ENCODE measurements around the gene ABCB4.
A peak's percentile ranks its signal among the peaks of the same experiment; 100 is the strongest.
"Not testable (repeated sequence)": the region's sequence is repeated elsewhere in the genome, so short reads cannot be mapped to it uniquely, and the experiment has no call there.

The ABCB4 gene

DNA sequence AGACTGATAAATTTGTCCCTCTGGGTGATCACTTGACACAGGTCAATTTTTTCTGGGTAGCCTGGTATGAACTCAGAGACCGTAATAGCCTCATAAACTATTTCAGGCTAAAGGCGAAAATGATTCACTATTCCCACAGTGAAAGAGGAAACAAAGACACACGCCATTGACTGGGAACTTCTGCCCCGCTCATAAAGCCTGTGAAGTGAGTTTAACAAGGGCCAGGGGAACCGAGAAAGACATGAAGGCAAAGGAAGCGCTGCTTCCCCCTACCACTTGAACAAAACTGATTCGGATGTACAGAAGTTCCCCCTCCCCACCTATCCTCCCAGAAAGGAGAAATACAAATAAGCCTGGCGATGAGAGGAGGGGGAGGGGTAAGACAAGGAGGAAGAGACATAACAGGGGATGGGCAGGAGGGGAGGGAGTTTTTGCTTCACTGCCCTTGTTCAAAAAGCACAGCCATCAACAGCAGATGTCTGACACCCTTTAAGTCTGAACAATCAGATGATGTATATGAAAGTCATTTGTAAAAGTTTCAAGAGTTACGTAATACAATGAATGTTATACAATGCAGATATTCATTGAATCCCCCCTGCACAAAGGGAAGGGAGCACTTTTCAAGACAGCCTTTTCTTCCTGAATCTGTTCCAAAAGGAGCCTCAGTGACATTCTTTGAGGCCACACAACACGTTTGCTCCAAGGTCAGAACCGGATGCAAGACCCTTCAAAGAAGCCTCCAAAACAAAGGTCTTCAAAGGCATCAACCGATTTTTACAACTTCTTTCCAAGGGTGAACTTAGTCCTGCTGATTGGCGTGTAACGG, 734 bp downstream of the ABCB4 start:
- DNase-seq (ENCODE audit: low spot score) = peak; percentile 22

DNA sequence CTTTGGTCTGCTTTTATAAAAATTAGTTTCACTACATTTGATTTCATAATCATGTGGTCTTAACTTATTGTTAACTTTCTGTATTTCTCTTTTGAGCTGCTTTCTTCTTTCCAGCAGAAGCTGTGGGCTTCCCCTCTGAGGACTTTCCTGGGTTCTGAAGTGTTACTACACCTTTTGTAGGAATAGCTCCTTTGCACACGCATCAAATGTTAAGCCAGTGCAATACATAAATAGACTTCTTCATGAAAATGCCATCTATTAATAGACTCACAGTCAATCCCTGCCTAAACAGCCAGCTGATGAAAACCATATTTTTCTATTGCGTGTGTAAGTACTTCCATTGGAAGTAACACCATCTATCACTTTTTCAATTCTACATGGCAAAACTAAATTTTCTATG, 1.5 kb downstream of the ABCB4 start:
- no peak for DNase-seq (ENCODE audit: low spot score)

DNA sequence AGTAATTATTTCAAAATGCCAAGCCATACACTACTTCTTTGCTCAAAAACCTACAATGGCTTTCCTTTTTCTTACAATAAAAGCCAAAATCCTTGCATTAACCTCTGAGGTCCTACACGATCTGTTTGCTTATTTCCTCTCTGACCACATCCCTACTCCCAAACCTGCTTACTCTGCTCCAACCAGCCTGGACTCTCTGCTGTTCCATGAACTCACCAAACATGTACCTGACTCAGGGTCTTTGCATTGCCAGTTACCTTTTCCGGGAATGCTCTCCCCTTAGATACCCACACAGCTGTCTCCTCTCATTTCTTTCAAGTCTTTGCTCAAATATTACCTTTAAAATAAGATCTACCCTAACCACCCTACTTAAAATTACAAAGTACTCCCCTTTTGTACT, 2.3 kb downstream of the ABCB4 start:
- DNase-seq (ENCODE audit: low spot score) = no peak

DNA sequence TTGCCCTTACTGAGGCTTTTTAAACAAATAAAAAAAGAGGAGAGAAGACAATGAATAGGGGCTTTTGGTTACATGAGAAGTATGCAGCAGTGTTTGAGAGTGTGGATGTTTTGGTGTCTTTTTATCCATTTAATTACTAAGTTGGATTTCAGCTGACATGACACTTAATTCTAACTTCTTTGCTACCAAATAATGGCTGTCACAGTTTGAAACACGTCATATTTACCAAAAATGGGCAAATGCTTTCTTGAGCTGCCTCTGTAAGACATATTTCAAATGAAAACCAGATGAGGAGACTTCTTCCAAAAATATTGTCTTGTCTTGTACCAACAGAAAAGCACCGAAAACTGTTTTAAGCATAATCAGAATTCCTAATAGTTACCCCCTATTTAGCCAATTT, 4.0 kb downstream of the ABCB4 start:
- no peak for DNase-seq (ENCODE audit: low spot score)

DNA sequence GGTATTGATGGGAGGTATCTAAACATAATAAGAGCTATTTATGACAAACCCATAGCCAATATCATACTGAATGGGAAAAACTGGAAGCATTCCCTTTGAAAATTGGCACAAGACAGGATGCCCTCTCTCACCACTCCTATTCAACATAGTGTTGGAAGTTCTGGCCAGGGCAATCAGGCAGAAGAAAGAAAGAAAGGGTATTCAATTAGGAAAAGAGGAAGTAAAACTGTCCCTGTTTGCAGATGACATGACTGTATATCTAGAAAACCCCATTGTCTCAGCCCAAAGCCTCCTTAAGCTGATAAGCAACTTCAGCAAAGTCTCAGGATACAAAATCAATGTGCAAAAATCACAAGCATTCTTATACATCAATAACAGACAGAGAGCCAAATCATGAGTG, 6.3 kb downstream of the ABCB4 start:
- not testable (repeated sequence) for DNase-seq (ENCODE audit: low spot score)

DNA sequence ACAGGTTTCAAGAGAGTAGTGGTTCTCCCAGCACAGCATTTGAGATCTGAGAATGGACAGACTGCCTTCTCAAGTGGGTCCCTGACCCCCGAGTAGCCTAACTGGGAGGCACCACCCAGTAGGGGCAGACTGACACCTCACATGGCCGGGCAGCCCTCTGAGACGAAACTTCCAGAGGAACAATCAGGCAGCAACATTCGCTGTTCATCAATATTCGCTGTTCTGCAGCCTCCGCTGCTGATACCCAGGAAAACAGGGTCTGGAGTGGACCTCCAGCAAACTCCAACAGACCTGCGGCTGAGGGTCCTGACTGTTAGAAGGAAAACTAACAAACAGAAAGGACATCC, 10.0 kb downstream of the ABCB4 start:
- not testable (repeated sequence) for DNase-seq (ENCODE audit: low spot score)

DNA sequence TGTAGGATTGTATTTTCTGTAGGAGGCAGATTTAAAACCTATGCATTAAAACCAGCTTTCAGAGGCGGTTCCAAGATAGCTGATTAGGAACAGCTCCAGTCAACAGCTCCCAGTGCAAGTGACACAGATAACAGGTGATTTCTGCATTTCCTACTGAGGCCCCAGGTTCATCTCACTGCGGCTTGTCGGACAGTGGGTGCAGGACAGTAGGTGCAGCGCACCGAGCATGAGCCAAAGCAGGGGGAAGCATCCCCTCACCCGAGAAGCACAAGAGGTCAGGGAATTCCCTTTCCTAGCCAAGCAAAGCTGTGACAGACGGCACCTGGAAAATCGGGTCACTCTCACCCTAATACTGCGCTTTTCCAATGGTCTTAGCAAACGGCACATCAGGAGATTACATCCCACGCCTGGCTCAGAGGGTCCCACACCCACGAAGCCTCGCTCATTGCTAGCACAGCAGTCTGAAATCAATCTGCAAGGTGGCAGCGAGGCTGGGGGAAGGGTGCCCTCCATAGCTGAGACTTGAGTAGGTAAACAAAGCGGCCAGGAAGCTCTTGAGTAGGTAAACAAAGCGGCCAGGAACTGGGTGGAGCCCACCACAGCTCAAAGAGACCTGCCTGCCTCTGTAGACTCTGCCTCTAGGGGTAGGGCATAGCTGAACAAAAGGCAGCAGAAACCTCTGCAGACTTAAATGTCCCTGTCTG, 10.5 kb downstream of the ABCB4 start:
- DNase-seq (ENCODE audit: low spot score) = not testable (repeated sequence)

DNA sequence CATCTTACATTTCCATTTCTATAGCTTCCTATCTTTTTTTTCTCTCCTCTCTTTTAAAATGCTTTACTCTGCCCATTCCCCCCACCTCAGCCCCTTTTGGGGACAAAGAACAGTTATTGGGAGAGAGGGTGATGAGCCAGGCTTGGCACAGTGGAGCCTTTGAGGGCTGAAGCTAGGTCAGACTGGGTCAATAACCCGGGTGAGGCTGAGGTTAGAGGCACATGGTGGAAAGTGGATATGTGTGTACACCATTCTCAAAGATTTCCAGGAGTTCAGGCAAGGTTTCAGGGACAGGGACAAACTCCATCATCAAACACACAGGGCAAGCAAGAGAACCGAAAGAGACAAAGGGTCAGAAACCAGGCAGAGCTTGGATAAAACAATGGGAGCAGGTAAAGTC, 11.5 kb downstream of the ABCB4 start:
- DNase-seq (ENCODE audit: low spot score) = peak; percentile 39

DNA sequence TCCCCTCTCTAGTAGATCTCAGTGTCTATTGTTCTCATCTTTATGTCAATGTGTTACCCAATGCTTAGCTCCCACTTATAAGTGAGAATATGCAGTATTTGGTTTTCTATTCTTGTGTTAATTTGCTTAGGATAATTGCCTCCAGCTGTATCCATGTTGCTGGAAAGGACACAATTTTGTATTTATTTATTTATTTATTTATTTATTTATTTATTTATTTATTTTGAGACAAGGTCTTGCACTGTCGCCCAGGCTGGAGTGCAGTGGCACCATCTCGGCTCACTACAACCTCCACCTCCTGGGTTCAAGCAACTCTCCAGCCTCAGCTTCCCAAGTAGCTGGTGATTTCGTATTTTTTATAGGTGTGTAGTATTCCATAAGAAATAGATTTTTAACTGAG, 15.0 kb downstream of the ABCB4 start:
- not testable (repeated sequence) for DNase-seq (ENCODE audit: low spot score)

DNA sequence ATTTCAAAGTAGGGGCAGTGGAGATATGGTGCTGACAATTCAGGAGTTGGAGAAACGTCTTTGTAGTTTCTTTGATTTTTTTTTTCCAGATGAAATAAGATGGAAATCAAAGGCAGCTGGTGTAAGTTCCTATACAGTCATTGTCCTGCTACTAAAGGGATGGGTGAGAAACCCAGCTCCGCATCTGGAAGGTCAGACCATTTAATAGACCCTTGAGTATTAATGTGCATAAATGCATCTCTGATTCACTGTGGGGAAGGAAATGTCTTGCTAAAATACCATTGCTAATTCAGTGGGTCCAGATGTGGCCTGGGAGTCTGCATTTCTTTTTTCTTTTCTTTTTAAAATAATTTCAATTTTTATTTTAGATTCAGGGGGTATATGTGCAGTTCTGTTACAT, 15.5 kb downstream of the ABCB4 start:
- no peak for DNase-seq (ENCODE audit: low spot score)

DNA sequence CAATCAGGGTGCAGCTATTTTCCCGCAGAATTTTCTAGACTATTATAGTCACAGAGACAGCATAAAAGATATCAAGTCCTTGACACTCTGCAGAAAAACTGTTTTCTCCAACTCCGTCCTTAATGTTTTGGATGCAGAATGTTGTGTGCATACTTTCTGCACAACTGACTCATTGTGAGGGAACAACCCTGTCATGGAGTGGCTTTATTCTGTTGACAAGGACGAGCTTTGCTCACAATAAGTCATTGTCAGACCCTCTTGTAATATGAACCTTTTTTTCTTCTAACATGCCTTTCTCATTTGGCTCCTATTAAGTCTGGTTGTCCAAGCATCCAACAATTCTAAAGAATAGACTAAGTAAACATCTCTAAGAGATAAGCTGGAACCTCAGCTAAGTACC, 17.3 kb downstream of the ABCB4 start:
- no peak for DNase-seq (ENCODE audit: low spot score)

DNA sequence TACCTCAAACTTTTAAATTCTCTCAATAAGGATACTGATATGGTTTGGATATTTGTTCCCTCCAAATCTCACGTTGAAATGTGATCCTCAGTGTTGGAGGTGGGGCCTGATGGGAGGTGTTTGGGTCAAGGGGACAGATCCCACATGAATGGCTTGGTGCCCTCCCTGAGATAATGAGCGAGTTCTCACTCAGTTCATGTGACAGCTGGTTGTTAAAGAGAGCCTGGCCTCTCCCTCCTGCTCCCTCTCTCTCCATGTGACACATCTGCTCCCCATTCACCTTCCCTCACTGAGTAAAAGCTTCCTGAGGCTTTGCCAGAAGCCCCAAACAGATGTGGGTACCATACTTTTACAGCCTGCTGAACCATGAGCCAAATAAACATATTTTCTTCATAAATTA, 19.2 kb downstream of the ABCB4 start:
- DNase-seq (ENCODE audit: low spot score) = no peak

DNA sequence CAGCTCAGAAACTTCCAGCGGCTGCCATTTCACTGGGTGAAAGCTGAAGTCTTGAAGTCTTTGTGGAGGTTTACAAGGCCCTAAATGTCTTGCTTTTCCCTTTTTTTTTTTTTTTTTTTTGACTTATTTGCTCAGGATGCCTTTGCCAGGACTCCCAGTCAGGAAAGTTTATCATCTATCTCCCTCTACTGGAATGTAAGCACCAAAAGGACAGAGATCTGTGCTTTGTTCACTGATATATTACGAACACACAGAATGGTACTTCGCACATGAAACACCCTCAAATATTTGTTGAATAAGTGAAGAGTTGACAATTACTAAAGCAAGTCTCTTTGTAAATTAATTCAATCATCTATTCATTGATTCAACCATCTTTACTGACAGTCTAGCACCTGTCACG, 23.2 kb downstream of the ABCB4 start:
- no peak for DNase-seq (ENCODE audit: low spot score)

DNA sequence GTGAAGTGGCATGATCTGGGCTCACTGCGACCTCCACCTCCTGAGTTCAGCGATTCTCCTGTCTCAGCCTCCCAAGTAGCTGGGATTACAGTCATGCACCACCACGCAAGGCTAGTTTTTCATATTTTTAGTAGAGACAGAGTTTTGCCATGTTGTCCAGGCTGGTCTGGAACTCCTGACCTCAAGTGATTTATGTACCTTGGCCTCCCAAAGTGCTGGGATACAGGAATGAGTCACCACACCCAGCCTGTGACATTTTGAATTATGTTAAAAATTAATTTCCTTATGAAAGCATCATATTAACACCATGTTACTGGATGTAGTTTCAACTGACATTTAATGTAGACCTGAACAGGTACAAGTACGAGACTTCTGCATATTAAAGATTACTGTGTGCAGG, 24.3 kb downstream of the ABCB4 start:
- no peak for DNase-seq (ENCODE audit: low spot score)

DNA sequence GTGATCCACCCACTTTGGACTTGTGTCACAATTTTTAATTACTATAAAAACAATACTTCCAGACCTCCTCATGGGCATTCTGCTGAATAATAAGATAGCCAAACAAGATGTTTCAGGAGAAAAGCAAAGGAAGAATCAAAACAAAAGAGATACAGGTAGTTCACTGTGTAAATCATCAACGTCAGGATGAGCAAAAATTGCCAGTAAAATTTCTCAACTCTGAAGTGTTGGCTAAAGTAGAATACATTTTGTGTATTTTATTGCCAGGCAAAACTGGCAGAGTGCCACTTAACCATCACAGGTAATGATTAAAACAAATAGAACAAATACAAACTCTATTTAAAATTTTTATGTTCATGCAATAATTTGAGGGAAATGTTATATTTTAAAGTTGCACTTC, 24.8 kb downstream of the ABCB4 start:
- no peak for DNase-seq (ENCODE audit: low spot score)

DNA sequence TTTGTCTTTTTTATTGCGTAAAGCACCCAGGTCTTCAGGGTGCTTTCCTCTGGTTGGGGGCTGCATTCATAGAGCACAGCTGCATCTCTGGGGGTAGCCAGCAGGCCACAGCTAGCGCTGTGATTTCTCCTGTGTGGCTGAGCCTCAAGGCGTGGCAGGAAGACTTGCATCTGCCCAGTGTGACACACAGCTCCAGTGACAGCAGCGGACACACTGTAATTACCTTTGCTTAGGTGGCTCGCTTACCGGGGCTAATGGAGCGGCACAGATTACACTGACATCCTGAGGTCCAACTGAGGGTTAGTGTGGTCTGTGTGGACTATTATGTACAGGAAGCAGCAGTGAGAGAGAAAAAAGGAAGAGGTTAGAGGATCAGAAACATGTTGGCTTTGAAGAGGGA, 27.1 kb downstream of the ABCB4 start:
- DNase-seq (ENCODE audit: low spot score) = no peak

DNA sequence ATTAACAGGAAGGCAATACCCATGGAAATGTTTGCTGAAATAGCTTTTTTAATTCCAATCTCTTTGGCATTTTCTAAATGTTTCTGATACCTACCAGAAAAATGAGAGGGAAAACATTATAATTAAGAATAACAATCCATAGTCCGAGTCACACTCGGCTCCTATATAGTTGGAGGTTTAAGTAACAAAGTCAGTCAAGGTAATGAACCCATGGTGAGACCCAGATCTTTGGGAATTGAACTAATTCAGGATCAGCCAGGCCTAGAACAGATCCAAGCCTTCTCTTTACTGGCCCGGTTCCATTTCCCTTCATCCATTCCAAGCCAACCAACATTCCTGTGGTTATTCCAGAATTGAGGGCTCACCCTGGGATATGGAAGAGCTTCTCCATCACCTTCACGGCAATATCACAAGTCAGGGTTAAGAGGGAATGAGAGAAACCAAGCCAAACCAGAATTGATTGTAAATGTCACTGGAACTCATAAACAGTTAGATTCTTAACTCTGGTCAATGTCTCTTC, 28.3 kb downstream of the ABCB4 start:
- DNase-seq (ENCODE audit: low spot score) = no peak

DNA sequence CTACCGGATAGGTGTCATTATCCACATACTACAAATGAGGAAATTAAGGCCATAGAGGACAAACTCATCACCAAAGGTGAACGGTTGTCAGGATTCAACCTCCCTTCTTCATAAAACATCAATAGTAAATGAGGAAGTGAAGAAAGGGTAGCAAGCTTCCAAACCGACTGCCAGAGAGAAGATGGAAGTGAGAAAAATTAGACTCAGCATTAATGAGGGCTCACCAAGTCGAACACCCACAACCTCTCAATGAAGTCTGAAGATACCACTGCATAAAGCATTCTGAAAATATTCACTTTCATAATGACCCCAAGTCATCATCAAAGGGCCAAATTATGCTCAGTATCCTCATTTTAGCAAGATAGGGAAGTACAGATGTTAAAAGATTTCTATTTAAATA, 29.6 kb downstream of the ABCB4 start:
- DNase-seq (ENCODE audit: low spot score) = no peak

DNA sequence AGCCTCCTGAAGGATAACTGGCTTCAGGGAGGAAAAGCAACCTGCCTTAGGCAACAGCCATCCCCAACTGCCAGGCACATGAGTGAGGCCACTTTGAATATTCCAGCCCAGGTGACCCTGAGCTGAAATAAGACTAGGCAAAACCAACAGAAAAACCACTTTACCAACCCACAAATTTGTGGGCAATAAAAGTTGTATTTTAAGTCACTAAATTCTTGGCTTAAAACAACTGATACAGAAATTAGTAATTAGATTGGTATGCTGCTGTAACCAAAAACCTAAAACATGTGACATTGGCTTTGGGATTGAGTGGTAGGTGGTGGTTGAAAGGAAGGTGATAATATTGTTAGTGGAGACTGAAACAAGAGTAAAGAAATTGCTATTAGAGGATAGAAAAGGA, 39.9 kb downstream of the ABCB4 start:
- no peak for DNase-seq (ENCODE audit: low spot score)

DNA sequence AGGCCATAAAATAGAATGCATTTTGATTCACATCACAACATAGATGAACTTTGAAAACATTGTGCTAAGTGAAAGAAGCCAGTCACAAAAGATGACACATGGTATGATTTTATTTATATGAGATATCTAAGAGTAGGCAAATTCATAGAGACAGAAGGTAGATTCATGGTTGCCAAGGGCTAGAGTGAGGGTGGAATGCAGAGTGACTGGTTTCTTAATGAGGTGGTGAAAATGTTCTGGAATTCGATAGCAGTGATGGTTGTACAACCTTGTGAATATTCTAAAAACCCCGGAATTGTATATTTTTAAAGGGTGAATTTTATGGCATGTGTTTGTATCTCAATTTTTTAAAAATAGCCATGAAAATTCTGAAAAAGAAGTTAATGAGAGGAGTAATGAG, 42.9 kb downstream of the ABCB4 start:
- DNase-seq (ENCODE audit: low spot score) = no peak

DNA sequence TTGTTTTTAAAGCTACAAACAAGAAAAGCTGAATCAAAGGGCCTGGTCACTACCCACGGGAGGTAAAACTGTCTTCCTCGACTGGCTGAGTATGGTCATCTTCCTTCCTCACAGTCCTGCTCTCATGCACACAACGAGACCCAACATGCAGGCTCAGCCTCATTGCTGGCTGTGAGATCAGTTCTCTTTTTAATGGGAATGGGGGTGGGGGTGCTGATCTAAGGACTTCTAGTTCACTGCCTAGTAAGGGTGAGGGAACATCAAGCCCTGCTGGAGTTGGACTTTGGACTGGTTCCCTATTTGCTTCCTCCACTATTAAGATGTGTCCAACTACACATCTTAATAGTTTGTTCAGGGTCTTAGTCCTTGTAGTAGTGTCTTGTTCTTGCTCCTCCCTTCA, 48.2 kb downstream of the ABCB4 start:
- DNase-seq (ENCODE audit: low spot score) = no peak

DNA sequence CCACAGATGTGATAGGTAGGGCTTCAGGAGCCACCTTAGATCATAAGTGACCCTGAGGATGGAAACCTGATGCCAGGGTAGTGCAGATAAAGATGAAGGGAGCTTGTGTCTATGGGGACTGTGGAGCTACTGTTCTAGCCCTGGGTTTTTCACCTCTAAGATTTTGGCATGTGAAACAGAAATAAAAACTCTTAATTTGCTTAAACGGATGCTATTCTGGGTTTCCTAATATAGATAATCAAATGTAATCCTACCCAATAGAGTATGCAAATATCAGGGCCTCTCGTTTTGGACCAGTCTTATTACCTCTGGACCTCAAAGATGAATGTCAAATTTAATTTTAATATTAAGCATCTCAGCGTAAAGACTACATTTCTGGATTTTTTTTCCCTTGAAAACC, 49.3 kb downstream of the ABCB4 start:
- DNase-seq (ENCODE audit: low spot score) = no peak

DNA sequence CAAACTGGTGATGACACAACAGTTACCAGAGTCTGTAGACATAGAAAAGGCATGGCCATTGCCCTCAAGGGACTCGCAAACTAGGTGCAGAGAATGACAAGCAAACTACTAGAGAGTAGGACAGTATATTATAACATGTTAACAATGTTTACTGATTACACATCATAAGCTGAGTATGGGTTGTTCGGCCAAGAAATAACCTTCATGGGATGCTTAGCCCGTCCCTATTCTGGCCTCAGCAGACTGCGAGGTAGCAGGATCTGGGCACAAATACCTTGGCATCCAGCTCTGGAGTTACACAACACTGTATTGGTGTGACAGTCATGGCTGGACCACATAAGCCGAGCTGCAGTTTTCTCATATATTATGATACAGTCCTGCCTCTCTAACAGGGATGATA, 51.4 kb downstream of the ABCB4 start:
- no peak for DNase-seq (ENCODE audit: low spot score)

DNA sequence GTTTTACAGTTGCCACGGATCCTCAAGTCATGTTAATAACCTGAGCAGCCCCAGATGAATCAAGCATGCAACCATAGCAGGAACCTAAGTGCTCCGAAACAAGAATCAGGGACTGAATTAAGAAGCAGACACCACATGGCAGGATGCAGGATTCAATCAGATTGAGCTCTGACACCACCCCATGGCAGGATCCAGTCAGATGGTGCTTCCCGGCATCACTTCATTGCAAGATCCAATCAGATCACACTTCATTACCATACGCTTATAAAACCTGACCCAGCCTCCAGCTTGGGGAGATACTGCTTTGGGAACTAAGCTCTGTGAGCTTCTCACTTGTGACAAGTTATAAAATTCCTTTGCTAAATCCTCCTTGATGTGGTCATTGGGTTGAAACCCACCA, 55.3 kb downstream of the ABCB4 start:
- no peak for DNase-seq (ENCODE audit: low spot score)
